Measurements from ENCODE around the gene POGZ. TPM values are rescaled to one million over a fixed set of nuclear protein-coding genes. Genes with fewer than 3 reads are reported as not detected.
A peak's percentile ranks its signal among the peaks of the same experiment; 100 is the strongest.

Gene POGZ
- total and polyA plus RNA-seq, 2 of the 13 experiments (the other 11 are each of a cell fraction or from before 2014, with no cell fraction given), result 15.3 to 45.6 TPM

DNA sequence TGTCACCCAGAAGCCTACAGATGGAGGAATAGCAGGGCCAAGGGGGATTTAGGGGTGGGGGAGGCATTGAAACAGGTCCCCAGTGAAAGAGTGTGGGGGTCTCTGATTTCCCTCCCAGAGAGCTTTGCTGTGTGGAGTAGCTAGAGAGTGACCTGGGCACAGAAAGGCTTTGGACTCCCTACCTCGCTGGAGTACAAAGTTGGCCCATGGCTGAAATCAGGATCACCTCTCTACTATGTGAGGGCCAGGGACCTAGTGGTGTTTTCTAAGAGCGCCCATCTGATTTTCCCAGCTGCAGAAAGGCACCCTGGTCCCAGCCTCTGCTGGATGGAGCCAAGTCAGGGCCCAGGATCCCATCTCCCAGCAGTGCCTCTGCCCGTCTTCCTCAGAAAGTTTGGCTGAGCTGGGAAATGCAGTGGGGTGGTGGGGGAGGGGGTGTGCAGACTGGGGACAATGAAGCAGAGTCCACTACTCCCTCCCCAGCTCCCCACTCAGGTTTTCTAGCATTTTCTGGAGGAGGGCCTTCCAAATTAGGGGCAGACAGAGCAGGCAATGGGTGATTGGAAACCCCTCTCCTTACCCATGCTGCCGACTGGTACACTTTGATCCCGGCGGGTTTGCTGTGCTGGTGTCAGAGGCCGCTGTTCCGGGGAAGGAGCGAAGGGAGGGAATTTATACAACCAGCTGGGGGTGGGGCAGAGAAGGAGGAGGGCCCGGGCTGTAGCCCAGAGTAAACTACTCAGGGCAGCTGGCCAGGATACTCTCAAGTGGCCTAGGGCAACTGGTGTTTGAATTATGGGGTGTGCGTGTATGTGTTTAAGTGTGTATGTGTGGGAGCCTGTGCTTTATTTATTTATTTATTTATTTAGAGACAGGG lies 87.0 kb downstream of the POGZ start, which contains the start of gene SELENBP1 (continued):
- TF ChIP-seq, protein P1, sequence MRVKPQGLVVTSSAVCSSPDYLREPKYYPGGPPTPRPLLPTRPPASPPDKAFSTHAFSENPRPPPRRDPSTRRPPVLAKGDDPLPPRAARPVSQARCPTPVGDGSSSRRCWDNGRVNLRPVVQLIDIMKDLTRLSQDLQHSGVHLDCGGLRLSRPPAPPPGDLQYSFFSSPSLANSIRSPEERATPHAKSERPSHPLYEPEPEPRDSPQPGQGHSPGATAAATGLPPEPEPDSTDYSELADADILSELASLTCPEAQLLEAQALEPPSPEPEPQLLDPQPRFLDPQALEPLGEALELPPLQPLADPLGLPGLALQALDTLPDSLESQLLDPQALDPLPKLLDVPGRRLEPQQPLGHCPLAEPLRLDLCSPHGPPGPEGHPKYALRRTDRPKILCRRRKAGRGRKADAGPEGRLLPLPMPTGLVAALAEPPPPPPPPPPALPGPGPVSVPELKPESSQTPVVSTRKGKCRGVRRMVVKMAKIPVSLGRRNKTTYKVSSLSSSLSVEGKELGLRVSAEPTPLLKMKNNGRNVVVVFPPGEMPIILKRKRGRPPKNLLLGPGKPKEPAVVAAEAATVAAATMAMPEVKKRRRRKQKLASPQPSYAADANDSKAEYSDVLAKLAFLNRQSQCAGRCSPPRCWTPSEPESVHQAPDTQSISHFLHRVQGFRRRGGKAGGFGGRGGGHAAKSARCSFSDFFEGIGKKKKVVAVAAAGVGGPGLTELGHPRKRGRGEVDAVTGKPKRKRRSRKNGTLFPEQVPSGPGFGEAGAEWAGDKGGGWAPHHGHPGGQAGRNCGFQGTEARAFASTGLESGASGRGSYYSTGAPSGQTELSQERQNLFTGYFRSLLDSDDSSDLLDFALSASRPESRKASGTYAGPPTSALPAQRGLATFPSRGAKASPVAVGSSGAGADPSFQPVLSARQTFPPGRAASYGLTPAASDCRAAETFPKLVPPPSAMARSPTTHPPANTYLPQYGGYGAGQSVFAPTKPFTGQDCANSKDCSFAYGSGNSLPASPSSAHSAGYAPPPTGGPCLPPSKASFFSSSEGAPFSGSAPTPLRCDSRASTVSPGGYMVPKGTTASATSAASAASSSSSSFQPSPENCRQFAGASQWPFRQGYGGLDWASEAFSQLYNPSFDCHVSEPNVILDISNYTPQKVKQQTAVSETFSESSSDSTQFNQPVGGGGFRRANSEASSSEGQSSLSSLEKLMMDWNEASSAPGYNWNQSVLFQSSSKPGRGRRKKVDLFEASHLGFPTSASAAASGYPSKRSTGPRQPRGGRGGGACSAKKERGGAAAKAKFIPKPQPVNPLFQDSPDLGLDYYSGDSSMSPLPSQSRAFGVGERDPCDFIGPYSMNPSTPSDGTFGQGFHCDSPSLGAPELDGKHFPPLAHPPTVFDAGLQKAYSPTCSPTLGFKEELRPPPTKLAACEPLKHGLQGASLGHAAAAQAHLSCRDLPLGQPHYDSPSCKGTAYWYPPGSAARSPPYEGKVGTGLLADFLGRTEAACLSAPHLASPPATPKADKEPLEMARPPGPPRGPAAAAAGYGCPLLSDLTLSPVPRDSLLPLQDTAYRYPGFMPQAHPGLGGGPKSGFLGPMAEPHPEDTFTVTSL (CRISPR knock-in tag; IDR thresholded peaks at IDR 0.05; ENCODE audit: borderline replicate concordance), result peak; percentile 42; the same call in 1 of the 2 replicates
- TF ChIP-seq, protein P2, sequence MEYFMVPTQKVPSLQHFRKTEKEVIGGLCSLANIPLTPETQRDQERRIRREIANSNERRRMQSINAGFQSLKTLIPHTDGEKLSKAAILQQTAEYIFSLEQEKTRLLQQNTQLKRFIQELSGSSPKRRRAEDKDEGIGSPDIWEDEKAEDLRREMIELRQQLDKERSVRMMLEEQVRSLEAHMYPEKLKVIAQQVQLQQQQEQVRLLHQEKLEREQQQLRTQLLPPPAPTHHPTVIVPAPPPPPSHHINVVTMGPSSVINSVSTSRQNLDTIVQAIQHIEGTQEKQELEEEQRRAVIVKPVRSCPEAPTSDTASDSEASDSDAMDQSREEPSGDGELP (IDR thresholded peaks at IDR 0.05; ENCODE audit: borderline replicate concordance, low read depth), result peak; percentile 75
- TF ChIP-seq ZNF431 (CRISPR knock-in tag; IDR thresholded peaks at IDR 0.05; ENCODE audit: borderline replicate concordance, low read depth), result no peak
- no peak for TF ChIP-seq ZNF891 (CRISPR knock-in tag; IDR thresholded peaks at IDR 0.05)
- TF ChIP-seq NRL (CRISPR knock-in tag; IDR thresholded peaks at IDR 0.05; ENCODE audit: borderline replicate concordance), result no peak
- no peak for TF ChIP-seq ZC3H4 (CRISPR knock-in tag; IDR thresholded peaks at IDR 0.05; ENCODE audit: borderline replicate concordance)
- TF ChIP-seq ISX (CRISPR knock-in tag; conservative IDR thresholded peaks at IDR 0.05), result no peak
- no peak for TF ChIP-seq KDM6A (CRISPR knock-in tag; IDR thresholded peaks at IDR 0.05; ENCODE audit: low read depth)
- TF ChIP-seq DZIP1 (CRISPR knock-in tag; IDR thresholded peaks at IDR 0.05), result no peak
- no peak for TF ChIP-seq ZNF883 (CRISPR knock-in tag; IDR thresholded peaks at IDR 0.05; ENCODE audit: not compliant biosample characterization)
- TF ChIP-seq PRPF4 (IDR thresholded peaks at IDR 0.05; ENCODE audit: low read depth, low read length, poor library complexity, severe bottlenecking), result peak; percentile 58
- no peak for TF ChIP-seq CEBPB (IDR thresholded peaks at IDR 0.05; ENCODE audit: borderline replicate concordance, low read depth, low read length)
- TF ChIP-seq KLF12 (CRISPR knock-in tag; IDR thresholded peaks at IDR 0.05; ENCODE audit: borderline replicate concordance), result peak; percentile 67; the same call in 1 of the 2 replicates
- TF ChIP-seq MXI1 (IDR thresholded peaks at IDR 0.05; ENCODE audit: borderline replicate concordance, low read depth, low read length), result peak; percentile 31; the same call in 1 of the 3 replicates
- no peak for TF ChIP-seq SMAD1 (CRISPR knock-in tag; IDR thresholded peaks at IDR 0.05; ENCODE audit: borderline replicate concordance, low read depth)
- peak; percentile 48; the same call in 1 of the 2 replicates for TF ChIP-seq NR2F2 (IDR thresholded peaks at IDR 0.05; ENCODE audit: borderline replicate concordance, low read depth)
- no peak for TF ChIP-seq ZFAT (CRISPR knock-in tag; conservative IDR thresholded peaks at IDR 0.05)
- TF ChIP-seq MTA1 (CRISPR knock-in tag; IDR thresholded peaks at IDR 0.05; ENCODE audit: borderline replicate concordance), result no peak; the same call in 1 of the 2 replicates

Measured in HepG2 (cell line).